HEK293T (cell line): Measurements from ENCODE around the gene NET1.
"Not testable (repeated sequence)": the region's sequence is repeated elsewhere in the genome, so short reads cannot be mapped to it uniquely, and the experiment has no call there.

Source experiments
- BHLHE40 ChIP-seq: fragments of 450-650 bp; IDR thresholded peaks from 2 replicates; pipeline ENCODE4 v1.6.1; 2016; ENCODE audit warnings: mild to moderate bottlenecking, moderate library complexity, borderline replicate concordance
- CTBP1 ChIP-seq: fragments of 450-650 bp; IDR thresholded peaks from 2 replicates; pipeline ENCODE4 v1.6.1; 2016; ENCODE audit warnings: borderline replicate concordance
- ELF4 ChIP-seq: fragments of 450-650 bp; IDR thresholded peaks from 2 replicates; pipeline ENCODE4 v1.6.1; 2017; ENCODE audit warnings: antibody characterized with exemption
- FOXA1 ChIP-seq: fragments of 450-650 bp; IDR thresholded peaks from 2 replicates; pipeline ENCODE4 v1.6.1; 2016; ENCODE audit warnings: mild to moderate bottlenecking
- FOXK2 ChIP-seq: fragments of 450-650 bp; IDR thresholded peaks from 2 replicates; pipeline ENCODE4 v1.6.1; 2016; ENCODE audit warnings: mild to moderate bottlenecking
- FOXM1 ChIP-seq: fragments of 450-650 bp; IDR thresholded peaks from 2 replicates; pipeline ENCODE4 v1.6.1; 2017; ENCODE audit warnings: mild to moderate bottlenecking, borderline replicate concordance
- HDGF ChIP-seq: fragments of 450-650 bp; IDR thresholded peaks from 2 replicates; pipeline ENCODE4 v1.6.1; 2017; ENCODE audit warnings: antibody characterized with exemption, borderline replicate concordance
- L3MBTL2 ChIP-seq: fragments of 450-650 bp; conservative IDR thresholded peaks from 2 replicates; pipeline ENCODE4 v1.6.1; 2016; ENCODE audit warnings: mild to moderate bottlenecking
- LEF1 ChIP-seq: fragments of 450-650 bp; IDR thresholded peaks from 2 replicates; pipeline ENCODE4 v1.6.1; 2017; ENCODE audit warnings: mild to moderate bottlenecking, borderline replicate concordance
- PKNOX1 ChIP-seq: fragments of 450-650 bp; IDR thresholded peaks from 2 replicates; pipeline ENCODE4 v1.6.1; 2016
- SP1 ChIP-seq: fragments of 450-650 bp; IDR thresholded peaks from 2 replicates; pipeline ENCODE4 v1.6.1; 2017
- SUZ12 ChIP-seq: fragments of 450-650 bp; IDR thresholded peaks from 2 replicates; pipeline ENCODE4 v1.6.1; 2016; ENCODE audit warnings: mild to moderate bottlenecking
- TARDBP ChIP-seq: fragments of 450-650 bp; IDR thresholded peaks from 2 replicates; pipeline ENCODE4 v1.6.1; 2016
- ZNF384 ChIP-seq: fragments of 450-650 bp; IDR thresholded peaks from 2 replicates; pipeline ENCODE4 v1.6.1; 2016

GRCh38 chr10:5474642-5475041 is 62.3 kb downstream of the NET1 start:
- not testable (repeated sequence) for TF ChIP-seq FOXM1, FOXA1, SUZ12, ELF4, SP1, BHLHE40, FOXK2, TARDBP, LEF1, HDGF, PKNOX1, CTBP1, ZNF384, L3MBTL2
